Measurements from ENCODE around the gene ERICH6B. TPM values are rescaled to one million over a fixed set of nuclear protein-coding genes. Genes with fewer than 3 reads are reported as not detected.

ERICH6B gene
- total and polyA plus RNA-seq, 4 donors = 0.94 TPM; not detected in 3

DNA sequence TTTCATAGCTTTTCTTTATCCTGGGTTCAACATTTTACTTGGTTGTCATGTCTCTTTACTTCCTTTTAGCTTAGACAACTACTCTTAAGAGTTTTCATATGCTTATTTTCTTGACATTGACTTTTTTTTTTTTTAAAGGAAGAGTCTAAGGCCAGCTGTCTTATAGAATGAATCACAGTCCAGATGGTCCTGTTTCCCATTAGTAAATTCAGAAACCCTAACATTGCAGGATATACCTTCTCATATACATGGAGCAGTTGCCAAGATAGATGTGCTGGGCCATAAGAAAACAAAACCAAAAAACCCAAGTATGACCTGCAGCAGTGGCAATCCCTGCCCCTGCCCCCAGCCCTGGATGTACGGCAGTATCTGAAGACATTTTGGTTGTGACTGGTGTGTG lies 78.0 kb downstream of the ERICH6B start (continued):
- TF ChIP-seq, protein P1, sequence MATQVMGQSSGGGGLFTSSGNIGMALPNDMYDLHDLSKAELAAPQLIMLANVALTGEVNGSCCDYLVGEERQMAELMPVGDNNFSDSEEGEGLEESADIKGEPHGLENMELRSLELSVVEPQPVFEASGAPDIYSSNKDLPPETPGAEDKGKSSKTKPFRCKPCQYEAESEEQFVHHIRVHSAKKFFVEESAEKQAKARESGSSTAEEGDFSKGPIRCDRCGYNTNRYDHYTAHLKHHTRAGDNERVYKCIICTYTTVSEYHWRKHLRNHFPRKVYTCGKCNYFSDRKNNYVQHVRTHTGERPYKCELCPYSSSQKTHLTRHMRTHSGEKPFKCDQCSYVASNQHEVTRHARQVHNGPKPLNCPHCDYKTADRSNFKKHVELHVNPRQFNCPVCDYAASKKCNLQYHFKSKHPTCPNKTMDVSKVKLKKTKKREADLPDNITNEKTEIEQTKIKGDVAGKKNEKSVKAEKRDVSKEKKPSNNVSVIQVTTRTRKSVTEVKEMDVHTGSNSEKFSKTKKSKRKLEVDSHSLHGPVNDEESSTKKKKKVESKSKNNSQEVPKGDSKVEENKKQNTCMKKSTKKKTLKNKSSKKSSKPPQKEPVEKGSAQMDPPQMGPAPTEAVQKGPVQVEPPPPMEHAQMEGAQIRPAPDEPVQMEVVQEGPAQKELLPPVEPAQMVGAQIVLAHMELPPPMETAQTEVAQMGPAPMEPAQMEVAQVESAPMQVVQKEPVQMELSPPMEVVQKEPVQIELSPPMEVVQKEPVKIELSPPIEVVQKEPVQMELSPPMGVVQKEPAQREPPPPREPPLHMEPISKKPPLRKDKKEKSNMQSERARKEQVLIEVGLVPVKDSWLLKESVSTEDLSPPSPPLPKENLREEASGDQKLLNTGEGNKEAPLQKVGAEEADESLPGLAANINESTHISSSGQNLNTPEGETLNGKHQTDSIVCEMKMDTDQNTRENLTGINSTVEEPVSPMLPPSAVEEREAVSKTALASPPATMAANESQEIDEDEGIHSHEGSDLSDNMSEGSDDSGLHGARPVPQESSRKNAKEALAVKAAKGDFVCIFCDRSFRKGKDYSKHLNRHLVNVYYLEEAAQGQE (IDR thresholded peaks at IDR 0.05) = no peak
- no peak for TF ChIP-seq EGR1 (IDR thresholded peaks at IDR 0.05; ENCODE audit: low read depth in 2 of 2)
- no peak for TF ChIP-seq FOXA1 (IDR thresholded peaks at IDR 0.05)
- TF ChIP-seq HNF4G (IDR thresholded peaks at IDR 0.05) = no peak
- TF ChIP-seq, protein P2, sequence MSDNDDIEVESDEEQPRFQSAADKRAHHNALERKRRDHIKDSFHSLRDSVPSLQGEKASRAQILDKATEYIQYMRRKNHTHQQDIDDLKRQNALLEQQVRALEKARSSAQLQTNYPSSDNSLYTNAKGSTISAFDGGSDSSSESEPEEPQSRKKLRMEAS (IDR thresholded peaks at IDR 0.05) = no peak

DNA sequence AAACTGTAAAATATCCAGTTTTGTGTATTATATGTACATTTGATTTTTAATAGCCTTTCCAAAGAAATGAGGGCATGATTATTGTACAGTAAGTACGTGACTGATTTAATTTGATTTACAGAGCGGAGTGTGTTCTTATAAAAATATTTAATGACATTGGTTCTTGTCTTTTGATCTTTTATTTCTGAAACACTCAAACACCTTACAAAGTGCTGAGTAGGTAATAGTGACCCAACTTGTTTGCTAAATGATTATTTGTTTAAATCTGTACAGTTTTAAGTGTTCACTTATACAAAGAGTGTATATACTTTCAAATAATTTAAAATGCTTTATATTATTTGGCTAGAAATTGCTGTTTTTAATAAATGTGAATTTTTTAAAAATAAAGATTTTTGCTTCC lies 79.3 kb downstream of the ERICH6B start:
- Histone ChIP-seq H3K9me3 (ENCODE audit: control insufficient read depth in 4 of 4, low read length in 3 of 4) (no peaks in the 10 kb centered on the region), H3K4me1 (ENCODE audit: control insufficient read depth in 4 of 4, insufficient read depth in 4 of 4, low read length in 3 of 4) (no peaks in the 10 kb centered on the region), H3K9ac (ENCODE audit: low read depth in 1 of 2, low read length in 2 of 2) (no peak overlapping the region), H3K4me3 (ENCODE audit: low read depth in 1 of 3, low read length in 3 of 3) (no peak overlapping the region), H3K36me3 (ENCODE audit: control insufficient read depth in 4 of 4, insufficient read depth in 3 of 4, low read depth in 1 of 4, low read length in 3 of 4) (peaks cover 6 to 41% (median 37%) of the 10 kb centered on the region in 4 donors), H3K27ac (ENCODE audit: low read depth in 1 of 2, low read length in 2 of 2) (no peak overlapping the region), H3K27me3 (ENCODE audit: control insufficient read depth in 4 of 4, insufficient read depth in 4 of 4, low read length in 3 of 4) (no peaks in the 10 kb centered on the region)
- TF ChIP-seq, protein P3, sequence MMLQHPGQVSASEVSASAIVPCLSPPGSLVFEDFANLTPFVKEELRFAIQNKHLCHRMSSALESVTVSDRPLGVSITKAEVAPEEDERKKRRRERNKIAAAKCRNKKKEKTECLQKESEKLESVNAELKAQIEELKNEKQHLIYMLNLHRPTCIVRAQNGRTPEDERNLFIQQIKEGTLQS (IDR thresholded peaks at IDR 0.05) = no peak
- TF ChIP-seq HNF4A (conservative IDR thresholded peaks at IDR 0.05) (no peak), SP1 (IDR thresholded peaks at IDR 0.05) (no peak), RAD21 (IDR thresholded peaks at IDR 0.05) (no peak), FOXA1 (IDR thresholded peaks at IDR 0.05) (no peak), NR2F2 (IDR thresholded peaks at IDR 0.05) (no peak), JUND (IDR thresholded peaks at IDR 0.05) (no peak)
- DNase-seq (ENCODE audit: low spot score) = no peak
- WGBS = 98% methylated on average over 2 of the region's 2 CpGs

DNA sequence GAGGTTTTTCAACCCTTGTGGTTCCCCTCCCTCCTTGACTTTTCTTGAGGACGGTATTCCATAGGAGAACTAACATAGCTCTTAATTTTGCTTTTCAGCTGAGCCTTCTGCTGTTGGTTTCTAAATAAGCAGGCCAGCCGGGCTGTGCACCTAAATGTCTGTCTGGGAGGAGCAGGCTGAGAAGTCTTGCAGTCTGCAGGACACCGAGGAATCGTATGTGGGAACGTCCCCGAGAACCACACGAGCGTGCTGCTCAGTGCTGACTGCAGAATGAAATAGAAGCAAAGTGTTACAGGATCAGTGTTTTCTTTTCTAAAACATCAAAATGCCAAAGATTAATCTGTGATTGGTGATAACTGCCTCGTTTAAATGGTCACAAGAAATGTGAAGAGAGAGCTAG lies 80.9 kb downstream of the ERICH6B start:
- no peak overlapping the region for H3K27ac ChIP-seq (ENCODE audit: low read depth in 1 of 2, low read length in 2 of 2)
- H3K36me3 ChIP-seq (ENCODE audit: control insufficient read depth in 4 of 4, insufficient read depth in 3 of 4, low read depth in 1 of 4, low read length in 3 of 4) = peaks cover 6 to 56% (median 50%) of the 10 kb centered on the region in 4 donors
- H3K4me1 ChIP-seq (ENCODE audit: control insufficient read depth in 4 of 4, insufficient read depth in 4 of 4, low read length in 3 of 4) = no peaks in the 10 kb centered on the region
- 92% methylated on average over 9 of the region's 9 CpGs for WGBS
- no peak overlapping the region for H3K4me3 ChIP-seq (ENCODE audit: low read depth in 1 of 3, low read length in 3 of 3)
- no peak overlapping the region for H3K9ac ChIP-seq (ENCODE audit: low read depth in 1 of 2, low read length in 2 of 2)
- H3K9me3 ChIP-seq (ENCODE audit: control insufficient read depth in 4 of 4, low read length in 3 of 4) = no peaks in the 10 kb centered on the region
- TF ChIP-seq, protein P4, sequence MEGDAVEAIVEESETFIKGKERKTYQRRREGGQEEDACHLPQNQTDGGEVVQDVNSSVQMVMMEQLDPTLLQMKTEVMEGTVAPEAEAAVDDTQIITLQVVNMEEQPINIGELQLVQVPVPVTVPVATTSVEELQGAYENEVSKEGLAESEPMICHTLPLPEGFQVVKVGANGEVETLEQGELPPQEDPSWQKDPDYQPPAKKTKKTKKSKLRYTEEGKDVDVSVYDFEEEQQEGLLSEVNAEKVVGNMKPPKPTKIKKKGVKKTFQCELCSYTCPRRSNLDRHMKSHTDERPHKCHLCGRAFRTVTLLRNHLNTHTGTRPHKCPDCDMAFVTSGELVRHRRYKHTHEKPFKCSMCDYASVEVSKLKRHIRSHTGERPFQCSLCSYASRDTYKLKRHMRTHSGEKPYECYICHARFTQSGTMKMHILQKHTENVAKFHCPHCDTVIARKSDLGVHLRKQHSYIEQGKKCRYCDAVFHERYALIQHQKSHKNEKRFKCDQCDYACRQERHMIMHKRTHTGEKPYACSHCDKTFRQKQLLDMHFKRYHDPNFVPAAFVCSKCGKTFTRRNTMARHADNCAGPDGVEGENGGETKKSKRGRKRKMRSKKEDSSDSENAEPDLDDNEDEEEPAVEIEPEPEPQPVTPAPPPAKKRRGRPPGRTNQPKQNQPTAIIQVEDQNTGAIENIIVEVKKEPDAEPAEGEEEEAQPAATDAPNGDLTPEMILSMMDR (IDR thresholded peaks at IDR 0.05; ENCODE audit: low read depth, low read length, missing input control) = no peak
- TF ChIP-seq EGR1 (IDR thresholded peaks at IDR 0.05; ENCODE audit: low read depth in 2 of 2) = no peak
- TF ChIP-seq TAF1 (conservative IDR thresholded peaks at IDR 0.05) = no peak
- DNase-seq (ENCODE audit: low spot score) = no peak
- H3K27me3 ChIP-seq (ENCODE audit: control insufficient read depth in 4 of 4, insufficient read depth in 4 of 4, low read length in 3 of 4) = no peaks in the 10 kb centered on the region
